Measurements from ENCODE around the gene KLHDC1.
"Not testable (repeated sequence)": the region's sequence is repeated elsewhere in the genome, so short reads cannot be mapped to it uniquely, and the experiment has no call there.

KLHDC1 gene, protein sequence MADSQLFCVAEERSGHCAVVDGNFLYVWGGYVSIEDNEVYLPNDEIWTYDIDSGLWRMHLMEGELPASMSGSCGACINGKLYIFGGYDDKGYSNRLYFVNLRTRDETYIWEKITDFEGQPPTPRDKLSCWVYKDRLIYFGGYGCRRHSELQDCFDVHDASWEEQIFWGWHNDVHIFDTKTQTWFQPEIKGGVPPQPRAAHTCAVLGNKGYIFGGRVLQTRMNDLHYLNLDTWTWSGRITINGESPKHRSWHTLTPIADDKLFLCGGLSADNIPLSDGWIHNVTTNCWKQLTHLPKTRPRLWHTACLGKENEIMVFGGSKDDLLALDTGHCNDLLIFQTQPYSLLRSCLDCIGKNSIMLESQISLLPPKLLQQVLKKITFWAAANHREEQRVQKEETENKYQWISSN

DNA sequence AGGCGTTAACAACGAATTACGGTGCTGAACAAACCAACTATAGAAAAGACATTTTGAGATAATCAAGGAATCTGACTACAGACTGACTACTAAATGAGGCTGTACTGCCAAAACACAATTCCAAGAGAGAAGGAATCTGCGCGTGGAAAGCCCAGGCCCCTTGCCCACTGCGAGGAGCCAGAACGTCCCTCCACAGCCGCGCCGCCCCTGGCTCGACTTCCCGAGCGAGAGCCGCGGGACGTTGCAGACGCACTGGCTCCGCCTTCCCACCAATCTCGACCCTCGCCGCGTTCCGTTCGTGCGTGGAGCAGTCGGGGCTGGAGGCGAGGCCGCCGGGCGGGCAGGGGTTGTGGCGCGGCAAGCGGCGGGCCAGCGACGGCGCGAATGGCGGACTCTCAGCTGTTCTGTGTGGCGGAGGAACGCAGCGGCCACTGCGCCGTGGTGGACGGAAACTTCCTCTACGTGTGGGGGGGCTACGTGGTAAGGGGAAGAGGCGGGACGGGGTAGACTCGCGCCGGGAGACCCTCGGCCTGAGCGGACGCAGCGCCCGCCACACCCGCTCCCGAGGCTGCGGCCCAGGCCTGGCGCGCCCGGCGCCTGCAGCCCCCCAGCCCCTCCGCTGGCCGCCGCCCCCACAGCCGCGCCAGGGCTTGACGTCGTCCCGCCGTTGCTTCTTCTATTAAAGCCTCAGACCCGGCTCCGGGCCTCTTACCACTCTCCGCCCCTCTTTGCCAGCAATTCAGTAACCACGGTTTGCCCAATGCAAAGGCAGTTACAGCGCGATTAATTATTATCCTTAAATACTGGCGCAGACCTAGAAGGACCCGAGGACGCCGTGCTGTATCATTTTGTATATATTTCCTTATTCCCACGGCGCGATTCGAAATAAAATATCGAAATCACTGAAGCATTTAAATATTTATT lies at the start of gene KLHDC1:
Gene KLHDC1 (plus strand): TSS at position 310 of the 924 bp plus-strand sequence. CDS start 75 bp downstream, at position 385.
- peak; percentile 90 for DNase-seq

DNA sequence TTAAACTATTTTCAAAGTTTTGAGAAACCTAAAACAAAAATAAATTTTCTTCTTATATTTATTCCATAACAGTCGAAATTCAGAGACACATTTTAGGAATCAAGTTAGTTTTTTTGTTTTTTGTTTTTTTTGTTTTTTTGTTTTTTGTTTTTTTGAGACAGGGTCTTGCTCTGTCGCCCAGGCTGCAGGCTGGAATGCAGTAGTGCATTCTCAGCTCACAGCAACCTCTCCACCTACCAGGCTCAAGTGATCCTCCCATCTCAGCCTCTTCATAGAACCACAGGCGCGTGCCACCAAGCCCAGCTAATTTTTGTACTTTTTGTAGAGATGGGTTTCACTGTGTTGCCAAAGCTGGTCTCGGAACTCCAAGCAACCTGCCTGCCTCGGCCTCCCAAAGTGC lies 39.4 kb upstream of the KLHDC1 start:
- DNase-seq, result no peak

DNA sequence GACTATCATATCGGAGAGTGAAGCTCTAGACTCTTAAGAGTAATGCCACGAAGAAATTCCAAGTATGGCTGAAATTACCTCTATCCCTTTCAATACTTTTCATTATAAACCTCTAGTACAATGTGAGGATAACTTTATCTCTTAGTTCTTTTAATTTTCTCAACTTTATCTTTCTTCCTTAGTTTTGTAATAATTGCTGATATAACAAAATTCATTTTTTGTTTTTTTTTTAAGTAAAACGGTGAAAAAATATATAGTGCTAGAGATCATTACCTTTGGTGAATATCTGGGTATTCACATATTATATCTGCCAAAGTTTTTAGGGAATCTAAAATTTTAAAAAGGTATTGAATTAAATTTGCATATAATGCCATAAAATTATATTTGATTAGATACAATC lies 38.4 kb upstream of the KLHDC1 start:
- DNase-seq, result no peak

DNA sequence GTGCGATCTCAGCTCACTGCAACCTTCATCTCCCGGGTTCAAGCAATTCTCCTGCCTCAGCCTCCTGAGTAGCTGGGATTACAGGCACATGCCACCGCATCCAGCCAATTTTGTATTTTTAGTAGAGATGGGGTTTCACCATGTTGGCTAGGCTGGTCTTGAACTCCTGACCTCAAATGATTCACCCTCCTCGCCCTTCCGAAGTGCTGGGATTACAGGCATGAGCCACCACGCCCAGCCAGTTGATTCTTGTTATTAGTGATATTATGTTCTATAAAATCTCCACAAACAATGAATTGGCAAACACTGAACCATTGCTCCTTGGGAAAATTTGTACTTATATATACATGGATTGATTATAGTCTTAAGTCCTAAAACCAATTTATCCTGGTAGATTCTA lies 35.4 kb upstream of the KLHDC1 start:
- DNase-seq, result not testable (repeated sequence)

DNA sequence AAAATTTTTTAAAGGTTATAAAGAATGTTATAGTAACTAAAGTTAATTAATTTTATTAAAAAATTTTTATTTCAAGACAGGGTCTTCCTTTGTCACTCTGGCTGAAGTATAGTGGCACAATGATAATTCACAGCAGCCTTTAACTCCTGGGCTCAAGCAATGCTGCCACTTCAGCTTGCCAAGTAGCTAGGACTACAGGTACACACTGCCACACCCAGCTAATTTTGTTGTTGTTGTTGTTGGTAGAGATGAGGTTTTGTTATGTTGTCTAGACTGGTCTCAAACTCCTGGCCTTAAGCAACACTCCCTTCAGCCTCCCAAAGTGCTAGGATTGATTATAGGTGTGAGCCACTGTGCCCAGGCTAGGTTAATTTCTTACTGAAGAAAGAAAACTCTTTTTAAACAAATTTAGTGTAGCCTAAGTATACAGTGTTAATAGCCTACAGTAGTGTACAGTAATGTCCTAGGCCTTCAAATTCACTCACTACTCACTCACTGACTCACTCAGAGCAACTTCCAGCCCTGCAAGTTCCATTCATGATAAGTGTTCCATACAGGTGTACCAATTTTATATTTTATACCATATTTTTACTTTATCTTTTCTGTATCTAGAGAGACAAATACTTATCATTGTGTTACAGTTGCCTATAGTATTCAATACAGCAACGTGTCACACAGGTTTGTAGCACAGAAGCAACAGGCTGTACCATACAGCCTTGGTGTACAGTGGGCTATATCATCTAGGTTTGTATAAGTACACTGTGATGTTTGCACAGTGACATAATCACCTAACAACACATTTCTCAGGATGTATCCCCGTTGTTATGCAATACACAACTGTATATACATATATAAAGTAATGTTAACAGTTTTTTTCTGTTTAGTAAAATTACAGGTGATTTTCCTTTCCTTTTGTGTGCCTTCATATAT lies 33.1 kb upstream of the KLHDC1 start:
- DNase-seq, result no peak

DNA sequence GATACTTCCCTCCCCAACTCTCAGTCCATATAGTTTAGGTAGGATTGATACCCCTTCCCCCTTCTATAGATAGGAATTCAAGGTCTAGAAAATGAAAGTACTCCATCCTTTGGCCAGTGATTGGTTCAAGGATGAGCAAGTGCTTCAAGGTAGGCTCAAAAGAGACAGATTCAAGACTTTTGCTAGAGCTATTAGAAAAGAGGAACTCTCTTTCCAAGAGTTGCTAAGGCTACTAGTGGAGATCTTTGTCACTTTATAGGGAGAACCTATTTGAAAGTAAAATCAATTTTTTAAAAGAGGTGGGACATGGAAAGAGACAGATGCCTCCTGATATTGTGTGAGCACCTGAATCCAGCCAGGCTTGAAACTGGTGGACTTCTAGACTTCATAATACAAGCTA lies 22.4 kb upstream of the KLHDC1 start:
- no peak for DNase-seq

DNA sequence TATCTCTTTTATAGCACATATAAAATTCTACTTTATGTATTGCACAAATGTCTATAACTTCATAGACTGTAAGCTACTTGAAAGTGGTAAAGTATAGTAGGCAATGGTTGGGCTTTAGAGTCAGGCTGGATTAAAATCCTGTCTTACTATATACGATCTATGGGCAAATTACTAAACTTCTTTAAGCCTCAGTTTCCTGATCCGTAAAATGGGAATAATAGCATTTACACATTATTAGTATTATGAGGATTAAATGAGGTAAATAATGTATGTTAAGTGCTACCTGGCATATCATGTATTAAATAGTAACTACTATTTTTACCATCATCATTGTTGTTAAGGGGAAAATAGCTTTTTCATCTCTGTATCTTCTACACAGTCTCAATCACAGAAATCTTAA lies 19.3 kb upstream of the KLHDC1 start:
- no peak for DNase-seq

DNA sequence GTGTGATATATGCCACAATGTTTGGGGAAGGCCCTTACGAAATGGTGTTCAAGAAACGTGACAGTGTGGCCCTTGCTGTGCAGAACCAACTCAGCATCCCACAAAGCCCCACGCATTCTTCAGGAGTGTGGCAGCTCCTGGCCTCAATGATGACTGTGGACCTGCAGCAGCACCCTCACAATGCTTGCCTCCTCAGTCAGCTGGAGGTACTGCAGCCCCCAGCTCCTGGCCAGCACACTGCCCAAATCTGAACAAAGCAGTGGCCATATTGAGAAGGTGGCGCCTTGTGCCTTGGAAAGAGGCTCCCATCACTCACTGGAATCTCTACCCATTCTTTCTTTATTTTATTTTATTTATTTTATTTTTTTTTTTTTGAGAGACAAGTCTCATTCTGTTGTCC lies 15.3 kb upstream of the KLHDC1 start:
- no peak for DNase-seq

DNA sequence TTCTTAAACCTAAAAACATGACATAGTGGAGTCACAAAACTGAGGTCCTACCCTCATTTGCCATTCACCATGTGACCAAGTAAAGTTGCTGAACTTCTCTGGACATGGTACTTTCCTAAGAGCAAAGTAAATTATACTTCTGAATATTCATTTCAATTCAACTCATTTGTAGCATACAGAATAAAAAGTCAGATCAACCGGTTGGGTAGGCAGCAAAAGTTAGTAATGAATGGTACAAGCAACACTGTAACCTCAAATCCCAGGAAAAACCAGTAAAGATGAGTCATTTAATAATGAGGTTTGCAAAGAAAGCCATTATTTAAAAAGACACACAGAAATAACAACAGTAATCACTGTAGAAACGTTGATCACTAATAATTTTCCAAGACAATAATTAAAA lies 13.6 kb upstream of the KLHDC1 start:
- DNase-seq, result no peak

DNA sequence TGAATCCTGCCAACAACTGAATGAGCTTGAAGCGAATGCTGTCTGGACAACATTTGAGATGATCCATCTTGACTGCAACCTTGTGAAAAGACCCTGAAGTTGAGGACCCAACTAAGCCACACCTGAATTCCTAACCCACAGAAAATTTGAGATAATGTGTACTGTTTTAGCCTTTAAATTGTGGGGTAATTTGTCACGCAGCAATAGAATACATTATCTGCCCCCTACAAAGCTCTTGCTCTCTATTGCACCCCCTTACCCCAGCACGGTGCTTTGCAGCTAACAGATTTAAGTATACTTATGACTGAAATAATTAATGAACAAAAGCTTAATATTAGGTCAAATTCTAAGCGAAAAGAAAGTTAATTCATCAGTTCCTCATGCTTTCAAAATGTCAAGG lies 6.5 kb upstream of the KLHDC1 start:
- no peak for DNase-seq

DNA sequence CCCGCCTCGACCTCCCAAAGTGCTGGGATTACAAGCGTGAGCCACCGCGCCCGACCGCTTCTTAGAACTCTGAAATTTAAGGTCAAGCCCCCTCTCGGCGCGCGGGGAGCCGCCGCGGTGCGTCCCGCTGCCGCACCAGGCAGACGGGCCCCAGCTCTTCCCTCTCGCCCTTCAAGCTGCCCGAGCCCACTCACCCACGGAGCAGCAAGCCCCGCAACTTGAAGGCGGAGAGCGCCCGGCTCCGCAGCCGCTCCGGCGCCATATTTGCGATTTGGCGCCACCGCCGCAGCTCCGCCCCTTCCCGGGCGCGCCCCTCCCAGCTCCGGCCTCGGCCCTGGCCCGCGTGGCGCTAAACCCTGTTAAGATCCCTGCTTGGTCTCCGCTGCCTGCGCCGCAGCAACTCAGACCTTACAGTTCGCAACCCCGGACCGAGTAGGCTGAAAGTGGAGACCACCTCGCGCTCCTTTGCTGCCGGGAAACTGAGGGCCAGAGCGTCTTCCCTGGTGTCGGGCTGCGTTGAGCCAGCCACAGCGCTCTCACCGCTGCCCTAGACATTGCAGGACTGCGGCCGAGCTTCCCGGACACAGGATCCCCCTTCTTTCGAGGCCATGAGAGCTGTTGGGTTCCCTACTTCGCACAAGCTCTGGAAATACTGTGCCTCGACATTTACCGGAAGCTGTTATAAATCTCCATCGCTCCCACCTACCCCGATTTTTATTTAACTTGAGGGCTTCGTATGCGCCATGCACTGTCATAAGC lies 4.8 kb upstream of the KLHDC1 start, which contains the start of gene POLE2:
Gene POLE2 (minus strand): TSS at position 273 of the 759 bp plus-strand sequence. CDS start 11 bp downstream, at position 262.
- DNase-seq, result peak; percentile 94

DNA sequence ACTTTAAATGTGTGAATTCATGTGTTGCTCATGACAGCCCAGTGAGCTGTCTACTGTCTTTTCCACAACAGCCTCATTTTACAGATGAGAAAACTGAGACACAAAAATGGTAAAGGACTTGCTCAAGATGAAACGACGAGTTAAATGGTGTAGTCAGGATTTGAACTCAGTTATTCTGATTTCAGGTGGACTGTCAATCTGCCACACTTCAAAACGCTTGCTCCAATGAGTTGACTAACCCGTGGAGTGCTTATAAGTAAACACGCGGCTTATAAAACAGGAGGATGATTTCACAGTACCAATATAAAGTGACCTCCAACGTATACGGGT lies 4.3 kb upstream of the KLHDC1 start:
- DNase-seq, result no peak

DNA sequence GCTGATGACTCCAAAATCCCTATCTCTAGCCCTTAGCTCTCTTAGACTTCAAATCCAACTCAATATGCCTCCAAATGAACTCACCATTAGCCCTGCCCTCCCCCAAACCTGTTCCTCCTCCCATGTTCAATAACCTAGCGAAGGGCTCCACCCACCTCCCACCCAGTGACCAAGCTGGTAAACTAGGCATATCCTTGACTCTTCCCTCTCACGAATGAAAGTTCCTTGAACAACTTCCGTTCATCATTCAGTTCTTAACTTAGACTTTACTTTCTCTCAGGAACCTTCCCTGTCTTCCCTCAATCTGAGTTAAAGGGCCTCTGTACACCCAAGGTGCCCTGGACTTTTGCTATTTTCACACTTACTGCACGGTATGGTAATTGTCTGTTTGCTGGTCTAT lies 1.9 kb upstream of the KLHDC1 start:
- DNase-seq, result no peak

DNA sequence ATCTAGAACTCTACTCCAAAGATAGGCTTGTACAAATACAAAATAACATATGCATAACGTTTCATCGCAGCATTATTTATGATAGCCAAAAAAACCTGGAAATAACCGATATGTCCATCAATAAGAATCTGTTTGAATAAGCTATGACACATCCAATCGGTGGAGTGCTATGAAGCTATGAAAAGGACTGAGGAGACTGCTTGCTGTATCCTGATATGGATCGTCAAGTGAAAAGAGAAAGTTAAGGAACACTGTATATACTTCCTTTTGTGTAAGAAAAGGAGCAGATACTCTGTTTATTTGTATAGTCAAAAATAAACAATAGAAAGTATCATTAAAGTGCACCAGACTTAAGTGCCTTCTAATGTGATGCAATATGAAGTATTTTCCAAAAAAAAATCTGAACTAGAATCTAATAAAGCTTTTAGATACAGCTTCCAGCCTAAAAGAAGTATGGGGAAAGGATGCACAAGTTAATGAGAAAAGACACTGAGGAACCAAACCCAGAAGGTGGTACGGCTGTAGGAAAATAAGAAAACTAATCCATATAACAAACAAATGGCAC lies 645 bp upstream of the KLHDC1 start:
- DNase-seq, result no peak

DNA sequence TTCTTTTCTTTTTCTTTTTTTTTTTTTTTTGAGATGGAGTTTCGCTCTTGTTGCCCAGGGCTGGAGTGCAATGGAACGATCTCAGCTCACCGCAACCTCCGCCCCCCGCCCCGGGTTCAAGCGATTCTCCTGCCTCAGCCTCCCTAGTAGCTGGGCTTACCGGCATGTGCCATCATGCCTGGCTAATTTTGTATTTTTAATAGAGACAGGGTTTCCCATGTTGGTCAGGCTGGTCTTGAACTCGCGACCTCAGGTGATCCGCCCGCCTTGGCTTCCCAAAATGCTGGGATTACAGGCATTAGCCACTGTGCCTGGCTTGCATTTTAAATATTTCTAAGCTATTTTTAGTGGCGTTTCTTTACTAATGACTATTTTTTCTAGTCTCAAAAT lies 810 bp downstream of the KLHDC1 start:
- not testable (repeated sequence) for DNase-seq

DNA sequence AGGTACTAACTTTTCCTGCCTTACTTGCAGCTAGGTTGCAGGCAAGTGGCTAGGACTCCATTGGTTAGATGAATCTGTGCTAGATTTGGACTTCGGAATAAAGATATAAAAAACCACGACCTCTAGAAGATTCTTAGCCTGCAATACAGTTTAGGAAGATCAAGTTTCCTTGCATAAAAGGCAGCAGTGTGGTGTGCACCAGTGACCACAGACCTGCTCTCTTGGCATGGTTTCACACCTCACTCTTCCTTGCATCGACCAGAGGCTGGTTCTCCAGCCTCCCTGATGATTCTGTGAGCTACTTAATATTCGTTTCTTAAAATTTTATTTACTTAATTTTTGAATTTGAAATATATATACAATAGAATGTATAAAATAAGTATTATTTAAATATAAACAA lies 9.8 kb downstream of the KLHDC1 start:
- DNase-seq, result no peak

DNA sequence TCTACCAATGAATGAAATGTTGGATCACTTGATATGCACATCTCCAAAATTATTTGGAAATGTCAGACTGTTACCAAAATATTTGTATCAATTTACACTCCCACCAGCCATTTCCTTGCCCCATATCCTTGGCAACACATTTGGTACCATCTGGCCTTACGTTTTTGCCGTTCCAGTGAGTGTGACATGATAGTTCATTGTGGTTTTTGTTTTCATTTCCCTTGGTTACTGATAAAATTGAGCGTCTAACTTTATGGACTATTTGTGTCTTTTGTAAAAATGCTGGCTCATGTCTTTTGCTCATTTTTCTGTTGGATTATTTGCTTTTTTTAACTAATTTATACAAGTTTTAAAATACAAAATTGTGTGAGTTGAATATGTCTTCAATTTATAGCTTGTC lies 11.0 kb downstream of the KLHDC1 start:
- no peak for DNase-seq

DNA sequence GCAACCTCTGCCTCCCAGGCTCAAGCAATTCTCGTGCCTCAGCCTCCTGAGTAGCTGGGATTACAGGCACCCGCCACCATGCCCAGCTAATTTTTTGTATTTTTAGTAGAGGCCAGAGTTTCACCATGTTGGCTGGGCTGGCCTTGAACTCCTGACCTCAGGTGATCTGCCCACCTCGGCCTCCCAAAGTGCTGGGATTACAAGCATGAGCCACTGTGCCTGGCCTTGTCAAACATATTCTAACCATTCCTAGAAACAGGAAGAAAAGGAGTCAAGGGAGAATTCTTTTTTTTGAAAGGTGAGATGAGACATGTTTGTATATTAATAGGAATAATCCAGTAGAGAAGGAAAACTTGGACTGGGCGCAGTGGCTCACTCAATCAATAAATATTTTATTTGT lies 11.6 kb downstream of the KLHDC1 start:
- not testable (repeated sequence) for DNase-seq

DNA sequence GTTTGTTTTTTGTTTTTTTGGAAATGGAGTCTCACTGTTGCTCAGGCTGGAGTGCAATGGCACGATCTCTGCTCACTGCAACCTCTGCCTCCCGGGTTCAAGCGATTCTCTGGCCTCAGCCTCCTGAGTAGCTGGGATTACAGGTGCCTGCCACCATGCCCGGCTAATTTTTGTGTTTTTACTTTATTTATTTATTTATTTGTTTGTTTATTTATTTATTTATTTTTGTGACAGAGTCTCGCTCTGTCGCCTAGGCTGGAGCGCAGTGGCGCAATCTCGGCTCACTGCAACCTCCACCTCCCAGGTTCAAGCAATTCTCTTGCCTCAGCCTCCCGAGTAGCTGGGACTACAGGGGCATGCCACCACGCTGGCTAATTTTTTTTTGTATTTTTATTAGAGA lies 18.1 kb downstream of the KLHDC1 start:
- not testable (repeated sequence) for DNase-seq

DNA sequence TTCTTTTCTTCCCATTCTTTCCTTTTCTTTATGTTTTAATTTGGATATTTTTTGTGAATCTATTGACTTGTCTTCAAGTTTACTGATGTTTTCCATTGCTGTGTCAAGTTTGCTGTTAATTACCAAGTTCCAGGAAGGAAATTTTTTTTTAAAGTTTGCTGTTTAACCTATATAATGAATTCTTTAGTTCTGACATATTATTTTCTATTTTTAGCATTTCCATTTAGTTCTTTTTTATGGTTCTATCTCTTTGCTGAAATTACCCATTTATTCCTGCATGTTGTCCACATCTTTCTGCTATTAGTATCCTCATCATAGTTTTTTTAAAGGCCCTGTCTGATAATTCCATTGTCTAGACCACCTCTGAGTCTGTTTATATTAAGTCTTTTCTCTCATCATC lies 27.8 kb downstream of the KLHDC1 start:
- DNase-seq, result no peak

DNA sequence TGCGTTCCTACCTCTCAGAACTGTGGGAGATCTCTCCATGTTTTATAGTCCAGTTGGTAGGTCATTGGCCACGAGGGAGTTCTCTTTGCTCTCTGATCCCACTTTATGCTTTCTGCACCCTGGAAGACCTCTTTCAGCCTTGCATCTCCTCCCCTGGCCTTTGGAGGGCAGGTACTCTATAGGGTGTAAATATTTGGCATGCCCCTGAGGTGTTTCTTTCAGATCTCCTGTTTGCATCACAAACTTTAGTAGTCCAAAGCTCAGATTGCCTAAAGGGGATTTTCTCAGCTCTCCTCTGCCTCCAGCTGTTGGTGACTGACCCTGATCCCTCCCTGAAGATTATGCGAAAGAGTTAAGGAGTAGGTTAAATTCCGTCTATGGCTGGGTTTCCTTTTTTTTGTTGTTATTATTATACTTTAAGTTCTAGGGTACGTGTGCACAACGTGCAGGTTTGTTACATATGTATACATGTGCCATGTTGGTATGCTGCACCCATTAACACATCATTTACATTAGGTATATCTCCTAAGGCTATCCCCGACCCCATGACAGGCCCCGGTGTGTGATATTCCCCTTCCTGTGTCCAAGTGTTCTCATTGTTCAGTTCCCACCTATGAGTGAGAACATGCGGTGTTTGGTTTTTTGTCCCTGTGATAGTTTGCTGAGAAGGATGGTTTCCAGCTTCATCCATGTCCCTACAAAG lies 29.0 kb downstream of the KLHDC1 start:
- DNase-seq, result not testable (repeated sequence)

Measured in activated CD8-positive, alpha-beta memory T cell treated with anti-CD3 and anti-CD28 coated beads for 24 hours (primary cell).